ENCODE results near the gene TRAPPC2B.
"Not testable (repeated sequence)": the region's sequence is repeated elsewhere in the genome, so short reads cannot be mapped to it uniquely, and the experiment has no call there.

The TRAPPC2B gene

GRCh38 chr19:57374179-57374578 is 10.8 kb downstream of the TRAPPC2B start:
- H3F3A ChIP-seq (ENCODE audit: control insufficient read depth, insufficient read depth): no peaks in the 10 kb centered on the region
- no peak overlapping the region for H3K4me2 ChIP-seq (ENCODE audit: low read length)
- no peaks in the 10 kb centered on the region for H3K36me3 ChIP-seq (ENCODE audit: control insufficient read depth, low read length)
- peaks cover 43% of the 10 kb centered on the region; the same call in 1 of the 2 replicates for H3K9me3 ChIP-seq (ENCODE audit: control insufficient read depth, insufficient read depth, low read length)
- H3K27me3 ChIP-seq (ENCODE audit: control insufficient read depth, low read length): no peaks in the 10 kb centered on the region
- no peaks in the 10 kb centered on the region for H4K20me1 ChIP-seq (ENCODE audit: control insufficient read depth, insufficient read depth, low read depth, low read length)
- TF ChIP-seq, protein P1, sequence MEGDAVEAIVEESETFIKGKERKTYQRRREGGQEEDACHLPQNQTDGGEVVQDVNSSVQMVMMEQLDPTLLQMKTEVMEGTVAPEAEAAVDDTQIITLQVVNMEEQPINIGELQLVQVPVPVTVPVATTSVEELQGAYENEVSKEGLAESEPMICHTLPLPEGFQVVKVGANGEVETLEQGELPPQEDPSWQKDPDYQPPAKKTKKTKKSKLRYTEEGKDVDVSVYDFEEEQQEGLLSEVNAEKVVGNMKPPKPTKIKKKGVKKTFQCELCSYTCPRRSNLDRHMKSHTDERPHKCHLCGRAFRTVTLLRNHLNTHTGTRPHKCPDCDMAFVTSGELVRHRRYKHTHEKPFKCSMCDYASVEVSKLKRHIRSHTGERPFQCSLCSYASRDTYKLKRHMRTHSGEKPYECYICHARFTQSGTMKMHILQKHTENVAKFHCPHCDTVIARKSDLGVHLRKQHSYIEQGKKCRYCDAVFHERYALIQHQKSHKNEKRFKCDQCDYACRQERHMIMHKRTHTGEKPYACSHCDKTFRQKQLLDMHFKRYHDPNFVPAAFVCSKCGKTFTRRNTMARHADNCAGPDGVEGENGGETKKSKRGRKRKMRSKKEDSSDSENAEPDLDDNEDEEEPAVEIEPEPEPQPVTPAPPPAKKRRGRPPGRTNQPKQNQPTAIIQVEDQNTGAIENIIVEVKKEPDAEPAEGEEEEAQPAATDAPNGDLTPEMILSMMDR (IDR thresholded peaks at IDR 0.05; ENCODE audit: low read depth, low read length, poor library complexity, severe bottlenecking): no peak
- TF ChIP-seq EZH2phosphoT487 (IDR thresholded peaks at IDR 0.05; ENCODE audit: borderline replicate concordance, low read length): no peak
- H3K27ac ChIP-seq (ENCODE audit: low read depth, low read length): no peak overlapping the region
- no peak overlapping the region for H3K4me3 ChIP-seq (ENCODE audit: low read length)
- no peaks in the 10 kb centered on the region for H3K4me1 ChIP-seq (ENCODE audit: control insufficient read depth, low read length)
- H3K9me2 ChIP-seq (replicated peaks; ENCODE audit: control insufficient read depth, low read length): no peaks in the 10 kb centered on the region
- no peaks in the 10 kb centered on the region for H3K79me2 ChIP-seq (ENCODE audit: control insufficient read depth, low read length)

- H3K27ac ChIP-seq (ENCODE audit: low read depth, low read length); H3K4me2 ChIP-seq (ENCODE audit: low read length); H4K20me1 ChIP-seq (ENCODE audit: control insufficient read depth, insufficient read depth, low read depth, low read length); H3F3A ChIP-seq (ENCODE audit: control insufficient read depth, insufficient read depth); H3K79me2 ChIP-seq (ENCODE audit: control insufficient read depth, low read length); H3K27me3 ChIP-seq (ENCODE audit: control insufficient read depth, low read length); H3K36me3 ChIP-seq (ENCODE audit: control insufficient read depth, low read length); H3K4me3 ChIP-seq (ENCODE audit: low read length); H3K9me2 ChIP-seq (replicated peaks; ENCODE audit: control insufficient read depth, low read length); H3K4me1 ChIP-seq (ENCODE audit: control insufficient read depth, low read length): not testable (repeated sequence)
- peaks cover 45% of the 10 kb centered on the region; the same call in 1 of the 2 replicates for H3K9me3 ChIP-seq (ENCODE audit: control insufficient read depth, insufficient read depth, low read length)
Observed at GRCh38 chr19:57374647-57375046, 11.3 kb downstream of the TRAPPC2B start.

GRCh38 chr19:57376151-57376550 is 12.8 kb downstream of the TRAPPC2B start:
- Histone ChIP-seq H3K4me2 (ENCODE audit: low read length) (no peak overlapping the region), H3F3A (ENCODE audit: control insufficient read depth, insufficient read depth) (no peaks in the 10 kb centered on the region), H3K27me3 (ENCODE audit: control insufficient read depth, low read length) (no peaks in the 10 kb centered on the region), H4K20me1 (ENCODE audit: control insufficient read depth, insufficient read depth, low read depth, low read length) (no peaks in the 10 kb centered on the region), H3K9me3 (ENCODE audit: control insufficient read depth, insufficient read depth, low read length) (peaks cover 45% of the 10 kb centered on the region; the same call in 1 of the 2 replicates), H3K4me1 (ENCODE audit: control insufficient read depth, low read length) (no peaks in the 10 kb centered on the region), H3K4me3 (ENCODE audit: low read length) (no peak overlapping the region), H3K36me3 (ENCODE audit: control insufficient read depth, low read length) (no peaks in the 10 kb centered on the region), H3K79me2 (ENCODE audit: control insufficient read depth, low read length) (no peaks in the 10 kb centered on the region), H3K9me2 (replicated peaks; ENCODE audit: control insufficient read depth, low read length) (no peaks in the 10 kb centered on the region), H3K27ac (ENCODE audit: low read depth, low read length) (no peak overlapping the region)
- TF ChIP-seq, protein P1 (IDR thresholded peaks at IDR 0.05; ENCODE audit: low read depth, low read length, poor library complexity, severe bottlenecking): no peak
- TF ChIP-seq EZH2phosphoT487 (IDR thresholded peaks at IDR 0.05; ENCODE audit: borderline replicate concordance, low read length): no peak

GRCh38 chr19:57377498-57378146 is 14.3 kb downstream of the TRAPPC2B start:
- H3F3A ChIP-seq (ENCODE audit: control insufficient read depth, insufficient read depth): no peaks in the 10 kb centered on the region
- no peak overlapping the region for H3K27ac ChIP-seq (ENCODE audit: low read depth, low read length)
- no peak for TF ChIP-seq EZH2phosphoT487 (IDR thresholded peaks at IDR 0.05; ENCODE audit: borderline replicate concordance, low read length)
- TF ChIP-seq, protein P1 (IDR thresholded peaks at IDR 0.05; ENCODE audit: low read depth, low read length, poor library complexity, severe bottlenecking): no peak
- no peaks in the 10 kb centered on the region for H3K36me3 ChIP-seq (ENCODE audit: control insufficient read depth, low read length)
- H3K4me2 ChIP-seq (ENCODE audit: low read length): no peak overlapping the region
- H3K27me3 ChIP-seq (ENCODE audit: control insufficient read depth, low read length): no peaks in the 10 kb centered on the region
- no peaks in the 10 kb centered on the region for H3K4me1 ChIP-seq (ENCODE audit: control insufficient read depth, low read length)
- H3K9me2 ChIP-seq (replicated peaks; ENCODE audit: control insufficient read depth, low read length): no peaks in the 10 kb centered on the region
- no peaks in the 10 kb centered on the region for H4K20me1 ChIP-seq (ENCODE audit: control insufficient read depth, insufficient read depth, low read depth, low read length)
- H3K79me2 ChIP-seq (ENCODE audit: control insufficient read depth, low read length): no peaks in the 10 kb centered on the region
- no peak overlapping the region for H3K4me3 ChIP-seq (ENCODE audit: low read length)
- H3K9me3 ChIP-seq (ENCODE audit: control insufficient read depth, insufficient read depth, low read length): peaks cover 39% of the 10 kb centered on the region; the same call in 1 of the 2 replicates

Measured in DOHH2 (cell line).